K562 (cell line): Measurements from ENCODE around the gene NAV2. TPM values are rescaled to one million over a fixed set of nuclear protein-coding genes. Genes with fewer than 3 reads are reported as not detected.

Experiments
- ATAC-seq: fragments of 200-7000 bp; cut with Tn5 transposase; 3 replicates; pipeline ENCODE4 v1.9.1; 2020; ENCODE audit warnings: moderate library complexity
- BruUV-seq: library from RNA; stranded (reverse); fragments of 400-500 nt; replicated peaks from 2 replicates; lab custom pipeline; 2021; lab: Mats Ljungman, UMichigan
- CTCF ChIA-PET: fragments of 300-600 bp; formaldehyde crosslinking; extraction: SDS; loops from one replicate; lab custom pipeline; 2021; ENCODE audit warnings: low intra/inter-chr PET ratio; lab: Yijun Ruan, JAX
- POLR2A ChIA-PET: fragments of 300-600, 350-650 bp; sonication (Branson Sonifier 250); formaldehyde crosslinking; extraction: SDS; loops from one replicate; lab custom pipeline; 2021; ENCODE audit warnings: antibody characterized with exemption, inconsistent platforms; lab: Yijun Ruan, JAX
- DNase-seq, 4 experiments: peaks; one replicate each; pipeline versions ENCODE4 v3.0.0 to v3.0.0-alpha.2; 2011 to 2018; ENCODE audit warnings: low spot score in 3 of 4, mixed read lengths in 3 of 4; ENCODE audit errors: extremely low read depth in 1 of 4
- FAIRE-seq: peaks from 2 replicates; lab custom pipeline; 2011; peaks lifted over from hg19 to GRCh38; lab: Jason Lieb, UNC
- H2AFZ ChIP-seq: 2 replicates; pipeline ENCODE4 v1.6.0; 2011; ENCODE audit warnings: low read depth, low read length, control low read depth, inconsistent platforms
- H3K27ac ChIP-seq: fragments of 200-600 bp; 3 replicates; pipeline ENCODE4 v1.8.0; 2011; ENCODE audit warnings: low read depth, mild to moderate bottlenecking, control low read depth, inconsistent platforms, low read length, moderate library complexity, mixed read lengths; ENCODE audit errors: extremely low read depth
- H3K27me3 ChIP-seq, 2 experiments: fragments of 300-600 bp in 1 of 2; 2 replicates in 1 of 2; 3 replicates in 1 of 2; pipeline versions ENCODE4 v1.6.0 to v1.8.0; 2011; ENCODE audit warnings: inconsistent platforms in 2 of 2, low read length in 2 of 2, mild to moderate bottlenecking in 1 of 2, mixed read lengths in 1 of 2, moderate library complexity in 1 of 2; ENCODE audit not compliant: control insufficient read depth in 2 of 2, insufficient read depth in 2 of 2
- H3K36me3 ChIP-seq: fragments of 300-600 bp; 3 replicates; pipeline ENCODE4 v1.8.0; 2011; ENCODE audit warnings: mild to moderate bottlenecking, low read length, inconsistent platforms; ENCODE audit not compliant: control insufficient read depth, insufficient read depth
- H3K4me1 ChIP-seq, 2 experiments: fragments of 200-600 bp in 1 of 2; replicated peaks in 1 of 2; 2 replicates in 1 of 2; 3 replicates in 1 of 2; pipeline versions ENCODE4 v1.5.1 to v1.8.0; 2011; ENCODE audit warnings: inconsistent platforms in 2 of 2, low read length in 2 of 2, mild to moderate bottlenecking in 1 of 2, mixed read lengths in 1 of 2, moderate library complexity in 1 of 2; ENCODE audit not compliant: control insufficient read depth in 2 of 2, insufficient read depth in 2 of 2
- H3K4me2 ChIP-seq: 2 replicates; pipeline ENCODE4 v1.6.1; 2011; ENCODE audit warnings: low read length, control low read depth, inconsistent platforms, mixed read lengths; ENCODE audit not compliant: insufficient read depth
- H3K4me3 ChIP-seq: fragments of 200-600 bp; sonication (generic), shearing (Covaris generic); 2 replicates; pipeline ENCODE4 v1.5.1; 2016; ENCODE audit warnings: control low read depth, inconsistent platforms
- H3K79me2 ChIP-seq: fragments of 200-600 bp; 3 replicates; pipeline ENCODE4 v1.8.0; 2011; ENCODE audit warnings: low read length, inconsistent platforms; ENCODE audit not compliant: control insufficient read depth, insufficient read depth
- H3K9ac ChIP-seq, 2 experiments: 2 replicates each; pipeline versions ENCODE4 v1.6.0 to v1.6.1; 2011; ENCODE audit warnings: low read depth in 2 of 2, low read length in 2 of 2, control low read depth in 1 of 2, inconsistent platforms in 1 of 2, mild to moderate bottlenecking in 1 of 2, mixed read lengths in 1 of 2; ENCODE audit not compliant: insufficient read depth in 1 of 2
- H3K9me1 ChIP-seq: one replicate; pipeline ENCODE4 v1.6.0; 2011; ENCODE audit warnings: inconsistent platforms, mild to moderate bottlenecking, low read length, moderate library complexity; ENCODE audit not compliant: control insufficient read depth, insufficient read depth
- H3K9me3 ChIP-seq: replicated peaks from 2 replicates; pipeline ENCODE4 v1.5.1; 2011; ENCODE audit warnings: low read depth, low read length, inconsistent platforms; ENCODE audit not compliant: control insufficient read depth, insufficient read depth
- H4K20me1 ChIP-seq: replicated peaks from 2 replicates; pipeline ENCODE4 v1.6.1; 2011; ENCODE audit warnings: low read length, inconsistent platforms, mixed read lengths; ENCODE audit not compliant: control insufficient read depth, insufficient read depth
- FOXJ2 ChIP-seq: fragments of 200-800 bp; sonication (Bioruptor generic); IDR thresholded peaks from 2 replicates; pipeline ENCODE4 v1.6.1; 2016; ENCODE audit warnings: missing genetic modification characterization, missing compliant biosample characterization
- FOXK1 ChIP-seq: sonication (generic); formaldehyde crosslinking; IDR thresholded peaks from 2 replicates; pipeline ENCODE4 v1.8.0; 2022; ENCODE audit warnings: missing genetic modification reagents, mild to moderate bottlenecking, borderline replicate concordance
- FOXM1 ChIP-seq, 2 experiments: fragments of 450-650 bp in 1 of 2; sonication (generic) in 1 of 2; formaldehyde crosslinking in 1 of 2; IDR thresholded peaks; 2 replicates each; pipeline versions ENCODE4 v1.6.1 to v1.9.0; 2017 to 2022; ENCODE audit warnings: low read depth in 2 of 2, mild to moderate bottlenecking in 2 of 2, missing genetic modification reagents in 1 of 2, moderate library complexity in 1 of 2
- GABPA ChIP-seq: fragments of 200-800 bp; sonication (Bioruptor generic); conservative IDR thresholded peaks from 2 replicates; pipeline ENCODE4 v1.6.1; 2016; ENCODE audit warnings: low read depth, missing genetic modification characterization, missing compliant biosample characterization
- MEIS2 ChIP-seq: fragments of 450-650 bp; IDR thresholded peaks from 2 replicates; pipeline ENCODE4 v1.6.1; 2014; ENCODE audit warnings: mild to moderate bottlenecking; ENCODE audit not compliant: partially characterized antibody
- NFYB ChIP-seq: IDR thresholded peaks from 2 replicates; pipeline ENCODE4 v1.6.1; 2011; ENCODE audit warnings: mild to moderate bottlenecking, moderate library complexity; ENCODE audit not compliant: insufficient read length; ENCODE audit errors: extremely low read depth
- NR2C2 ChIP-seq, 2 experiments: fragments of 200-800 bp in 1 of 2; sonication (Bioruptor generic) in 1 of 2; sonication (generic) in 1 of 2; formaldehyde crosslinking in 1 of 2; IDR thresholded peaks; 2 replicates each; pipeline versions ENCODE4 v1.6.1 to v1.8.0; 2016 to 2022; ENCODE audit warnings: mild to moderate bottlenecking in 1 of 2, missing compliant biosample characterization in 1 of 2, missing genetic modification characterization in 1 of 2, missing genetic modification reagents in 1 of 2
- RBBP5 ChIP-seq: fragments of 200-600 bp; sonication (generic); IDR thresholded peaks from 2 replicates; pipeline ENCODE4 v1.6.1; 2012; ENCODE audit warnings: borderline replicate concordance, mild to moderate bottlenecking, low read length, control low read depth, inconsistent platforms; ENCODE audit not compliant: insufficient read depth, poor library complexity, severe bottlenecking
- TAF7 ChIP-seq: fragments of 450-650 bp; IDR thresholded peaks from 2 replicates; pipeline ENCODE4 v1.6.1; 2016; ENCODE audit warnings: missing genetic modification characterization, missing compliant biosample characterization
- TSC22D4 ChIP-seq: fragments of 450-650 bp; IDR thresholded peaks from 2 replicates; pipeline ENCODE4 v1.6.1; 2016; ENCODE audit warnings: missing genetic modification characterization, missing biosample characterization, control low read depth
- ZNF253 ChIP-seq: fragments of 250-450 bp; sonication (Bioruptor Pico); conservative IDR thresholded peaks from 2 replicates; pipeline ENCODE4 v1.6.1; 2021; ENCODE audit warnings: mild to moderate bottlenecking
- ZNF354B ChIP-seq: fragments of 250-450 bp; sonication (Bioruptor Pico); IDR thresholded peaks from 2 replicates; pipeline ENCODE4 v1.4.0; 2020
- WGBS: fragments of 100-300 bp; shearing (Covaris generic); methylation state at CpG from one replicate; pipeline ENCODE4 v1.1.6; 2016; ENCODE audit warnings: low coverage, mixed read lengths; ENCODE audit not compliant: insufficient coverage; ENCODE audit errors: missing lambda C conversion rate; 5-methylcytosine and 5-hydroxymethylcytosine counted together
- in situ Hi-C: fragments of 300-500 bp; cut with MboI; formaldehyde crosslinking; loops from 4 replicates; pipeline ENCODE4 v1.15.0; 2018; ENCODE audit warnings: inconsistent platforms, mixed read lengths
- intact Hi-C: fragments of 100-400 bp; cut with micrococcal nuclease; formaldehyde crosslinking; loops from 2 replicates; pipeline ENCODE4 v1.14.2; 2022
- polyA plus RNA-seq, 8 experiments: library from polyadenylated mRNA; depleted of rRNA in 4 of 8; stranded (reverse) in 5 of 8; unstranded in 3 of 8; fragments of >200 nt; fragmentation: Nextera tagmentation in 2 of 8; fragmentation: Illumina TruSeq in 1 of 8; extraction: Ambion mirVana in 2 of 8; extraction: Trizol in 1 of 8; gene quantifications; 2 replicates each; pipeline versions ENCODE4 v1.2.1 to v1.2.3, GENCODE V29; 2011 to 2014; ENCODE audit warnings: inconsistent platforms in 1 of 8, missing spikeins in 1 of 8
- total RNA-seq, 7 experiments: library from RNA; depleted of rRNA in 6 of 7; stranded (reverse); fragments of >200 nt in 6 of 7; fragmentation: Illumina TruSeq in 2 of 7; extraction: Trizol in 2 of 7; gene quantifications; 2 replicates each; pipeline versions ENCODE4 v1.2.1 to v1.2.3, GENCODE V29; 2011 to 2021; ENCODE audit warnings: low replicate concordance in 1 of 7
- TF ChIP-seq, protein P1 (sequence below): sonication (generic); formaldehyde crosslinking; IDR thresholded peaks from 2 replicates; pipeline ENCODE4 v1.8.0; 2022; ENCODE audit warnings: mild to moderate bottlenecking, missing genetic modification reagents

The NAV2 gene
- total and polyA plus RNA-seq, 9 of the 15 experiments (the other 6 are each of a cell fraction or from before 2014, with no cell fraction given) = 0.03 to 0.35 (median 0.05) TPM

DNA sequence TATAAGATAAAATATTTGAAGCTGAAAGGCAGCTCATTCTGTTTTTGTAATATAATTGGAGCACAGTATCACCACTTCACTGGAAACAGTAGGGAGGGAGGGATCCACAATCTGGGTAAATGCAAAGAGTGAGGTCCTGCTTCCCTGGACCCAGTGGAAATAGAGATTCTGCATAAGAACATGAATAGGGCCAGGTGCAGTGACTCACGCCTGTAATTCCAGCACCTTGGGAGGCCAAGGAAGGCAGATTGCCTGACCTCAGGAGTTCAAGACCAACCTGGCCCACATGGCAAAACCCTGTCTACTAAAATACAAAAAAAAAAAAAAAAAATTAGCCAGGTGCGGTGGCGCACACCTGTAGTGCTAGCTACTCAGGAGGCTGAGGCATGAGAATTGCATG is 303.9 kb downstream of the NAV2 start (continued):
- TF ChIP-seq, protein P1, sequence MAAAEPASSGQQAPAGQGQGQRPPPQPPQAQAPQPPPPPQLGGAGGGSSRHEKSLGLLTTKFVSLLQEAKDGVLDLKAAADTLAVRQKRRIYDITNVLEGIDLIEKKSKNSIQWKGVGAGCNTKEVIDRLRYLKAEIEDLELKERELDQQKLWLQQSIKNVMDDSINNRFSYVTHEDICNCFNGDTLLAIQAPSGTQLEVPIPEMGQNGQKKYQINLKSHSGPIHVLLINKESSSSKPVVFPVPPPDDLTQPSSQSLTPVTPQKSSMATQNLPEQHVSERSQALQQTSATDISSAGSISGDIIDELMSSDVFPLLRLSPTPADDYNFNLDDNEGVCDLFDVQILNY (CRISPR knock-in tag) = no peak
- TF ChIP-seq FOXM1 (IDR thresholded peaks at IDR 0.05; ENCODE audit: low read depth) = no peak
- TF ChIP-seq FOXM1 (CRISPR knock-in tag; IDR thresholded peaks at IDR 0.05; ENCODE audit: low read depth) = no peak
- TF ChIP-seq RBBP5 = no peak
- TF ChIP-seq ZNF253 = no peak

DNA sequence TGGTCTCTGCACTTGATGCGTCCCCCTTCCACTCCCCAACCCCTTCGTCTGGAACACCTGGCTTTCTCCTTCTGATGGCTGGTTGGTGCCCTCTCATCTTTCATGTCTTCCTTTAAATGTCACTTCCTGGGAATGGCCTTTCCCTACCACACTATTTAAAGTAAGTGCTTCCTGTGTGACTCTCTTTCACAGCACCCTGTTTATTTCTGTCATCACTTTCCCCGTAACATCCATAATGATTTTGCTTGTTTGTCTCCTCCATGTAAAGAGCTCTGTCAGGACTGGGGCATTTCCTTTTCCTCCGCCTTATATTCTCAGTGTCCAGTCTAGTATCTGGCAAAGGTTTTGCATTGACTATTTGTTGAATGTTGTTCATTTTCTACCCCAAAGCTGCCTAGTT is 304.7 kb downstream of the NAV2 start:
- no TSS peak for BruUV-seq
- intact Hi-C loops (no loop called here), in situ Hi-C loops (no loop called here)
- FAIRE-seq (no peak), DNase-seq (no peak), ATAC-seq (no peak)
- Histone ChIP-seq H2AFZ (no peak overlapping the region), H3K4me3 (no peak overlapping the region), H3K4me2 (no peak overlapping the region), H3K9me1 (no peaks in the 10 kb centered on the region), H3K36me3 (no peaks in the 10 kb centered on the region), H3K4me1 (no peaks in the 10 kb centered on the region; a peak in 1 of 5 replicates), H3K9ac (no peak overlapping the region), H3K27ac (no peak overlapping the region), H4K20me1 (no peaks in the 10 kb centered on the region), H3K9me3 (no peaks in the 10 kb centered on the region), H3K27me3 (0 out of 5 replicates have a peak, but pooled peaks cover 0 to 2% of the 10 kb centered on the region in 2 experiments), H3K79me2 (no peaks in the 10 kb centered on the region)
- TF ChIP-seq TAF7 (no peak), FOXJ2 (no peak), TSC22D4 (tag) (no peak), FOXK1 (no peak), MEIS2 (peak; percentile 35), ZNF354B (no peak), GABPA (tag) (0 out of 2 replicates have a peak, but pooled peaks have one; percentile 35), NFYB (no peak), NR2C2 (CRISPR knock-in tag; IDR thresholded peaks at IDR 0.05) (no peak), NR2C2 (tag; IDR thresholded peaks at IDR 0.05) (peak; percentile 40; the same call in 1 of the 2 replicates)
- CTCF ChIA-PET = no interaction called here
- POLR2A ChIA-PET = interaction anchor here (0.6 kb wide), 2 partner anchors 77 to 868 kb away, joined by 3 to 4 read pairs; no protein-coding TSS in a partner anchor
- WGBS = 67% methylated on average over 4 of the region's 4 CpGs
